RPMI7951 (cell line): ENCODE measurements around the gene GPD2. TPM values are rescaled to one million over a fixed set of nuclear protein-coding genes. Genes with fewer than 3 reads are reported as not detected.
"Not testable (repeated sequence)": the region's sequence is repeated elsewhere in the genome, so short reads cannot be mapped to it uniquely, and the experiment has no call there.

Experiments
- DNase-seq: peaks from one replicate; pipeline ENCODE4 v3.0.0-alpha.2; 2012; ENCODE audit warnings: low read depth
- total RNA-seq: library from RNA; depleted of rRNA; stranded (reverse); fragments of >200 nt; shearing (Covaris generic); gene quantifications from 2 replicates; pipeline ENCODE4 v1.2.3, GENCODE V29; 2014

Gene GPD2
- total RNA-seq, 1 experiment from 2014 or later, result 103 TPM

GRCh38 chr2:156528583-156528982 is 92.4 kb downstream of the GPD2 start:
- not testable (repeated sequence) for DNase-seq

GRCh38 chr2:156532989-156533388 is 96.8 kb downstream of the GPD2 start:
- DNase-seq, result no peak

- DNase-seq, result no peak
These were observed 100.4 kb downstream of the GPD2 start for GRCh38 chr2:156536534-156536933.

GRCh38 chr2:156537141-156537540 is 101.0 kb downstream of the GPD2 start:
- peak; percentile 3 for DNase-seq

GRCh38 chr2:156538083-156538504 is 101.9 kb downstream of the GPD2 start:
- DNase-seq, result no peak

GRCh38 chr2:156539086-156539860 is 103.1 kb downstream of the GPD2 start:
- peak; percentile 14 for DNase-seq

- DNase-seq, result no peak
These were observed 104.5 kb downstream of the GPD2 start for GRCh38 chr2:156540706-156541105.

- no peak for DNase-seq
These were observed 105.0 kb downstream of the GPD2 start for GRCh38 chr2:156541229-156541628.

- DNase-seq, result no peak
These were observed 105.5 kb downstream of the GPD2 start for GRCh38 chr2:156541706-156542105.

GRCh38 chr2:156548413-156548812 is 112.2 kb downstream of the GPD2 start:
- no peak for DNase-seq

- DNase-seq, result no peak
These were observed 117.7 kb downstream of the GPD2 start for GRCh38 chr2:156553714-156554442.

- no peak for DNase-seq
These were observed 125.1 kb downstream of the GPD2 start for GRCh38 chr2:156561326-156561725.

GRCh38 chr2:156562124-156562523 is 125.9 kb downstream of the GPD2 start:
- no peak for DNase-seq

- no peak for DNase-seq
These were observed 128.0 kb downstream of the GPD2 start for GRCh38 chr2:156563994-156564753.

GRCh38 chr2:156565066-156565710 is 129.0 kb downstream of the GPD2 start:
- DNase-seq, result peak; percentile 92

- no peak for DNase-seq
These were observed 137.5 kb downstream of the GPD2 start for GRCh38 chr2:156573710-156574109.

GRCh38 chr2:156574112-156574511 is 137.9 kb downstream of the GPD2 start:
- no peak for DNase-seq

GRCh38 chr2:156576005-156576404 is 139.8 kb downstream of the GPD2 start:
- DNase-seq, result no peak

GRCh38 chr2:156580501-156580900 is 144.3 kb downstream of the GPD2 start:
- no peak for DNase-seq

- DNase-seq, result no peak
These were observed 145.1 kb downstream of the GPD2 start for GRCh38 chr2:156581280-156581679.

- DNase-seq, result no peak
These were observed 149.3 kb downstream of the GPD2 start for GRCh38 chr2:156585457-156585856.

- no peak for DNase-seq
These were observed 150.4 kb downstream of the GPD2 start for GRCh38 chr2:156586621-156587020.
